Omental fat pad (tissue), 4 donors: ENCODE measurements around the gene SHC4. TPM values are rescaled to one million over a fixed set of nuclear protein-coding genes. Genes with fewer than 3 reads are reported as not detected.

Experiments used
- ATAC-seq: fragments of 150-250 bp; one replicate; pipeline ENCODE4 v1.9.1; 2016; ENCODE audit warnings: mild to moderate bottlenecking, moderate library complexity; ENCODE audit not compliant: low FRiP score
- DNase-seq: peaks from one replicate; pipeline ENCODE4 v3.0.0-alpha.2; 2019; ENCODE audit warnings: low spot score
- CTCF ChIP-seq, 3 donors: fragments of 450-650 bp; IDR thresholded peaks; one replicate each; pipeline ENCODE4 v1.5.1; 2016 to 2017; ENCODE audit warnings: antibody characterized with exemption in 3 of 3, mild to moderate bottlenecking in 3 of 3, moderate library complexity in 2 of 3
- total RNA-seq, 4 donors: library from RNA; depleted of rRNA; stranded (reverse); fragments of >200 nt; gene quantifications; one replicate each; pipeline ENCODE4 v1.1.0, GENCODE V29; 2016

SHC4 gene
- total RNA-seq, 4 donors from 2014 or later = 0.48 to 2.2 (median 1.2) TPM; not detected in 1

GRCh38 chr15:48889925-48890324 is 73.8 kb downstream of the SHC4 start:
- ATAC-seq (no peak), DNase-seq (no peak)
- TF ChIP-seq CTCF (IDR thresholded peaks at IDR 0.05) = no peak

- TF ChIP-seq CTCF (IDR thresholded peaks at IDR 0.05) = no peak
- ATAC-seq (no peak), DNase-seq (no peak)
Measured at GRCh38 chr15:48888836-48889235, 74.9 kb downstream of the SHC4 start.

GRCh38 chr15:48888191-48888590 is 75.5 kb downstream of the SHC4 start:
- no peak for DNase-seq
- no peak for ATAC-seq
- TF ChIP-seq CTCF (IDR thresholded peaks at IDR 0.05) = no peak

- ATAC-seq = no peak
- TF ChIP-seq CTCF (IDR thresholded peaks at IDR 0.05) = no peak
- no peak for DNase-seq
Measured at GRCh38 chr15:48887144-48887543, 76.6 kb downstream of the SHC4 start.

GRCh38 chr15:48883699-48884098 is 80.0 kb downstream of the SHC4 start:
- no peak for TF ChIP-seq CTCF (IDR thresholded peaks at IDR 0.05)
- ATAC-seq (no peak), DNase-seq (no peak)

- no peak for TF ChIP-seq CTCF (IDR thresholded peaks at IDR 0.05)
- DNase-seq = no peak
- ATAC-seq = no peak
Measured at GRCh38 chr15:48880070-48880634, 83.6 kb downstream of the SHC4 start.
